HG03575 (cell line): ENCODE results near the gene DLEC1.

Source experiments
- ATAC-seq: cut with Tn5 transposase; IDR thresholded peaks from one replicate; pipeline ENCODE4 v1.9.1; 2021; ENCODE audit not compliant: unreplicated experiment, insufficient number of reproducible peaks, low FRiP score; ENCODE audit errors: extremely low read depth

The DLEC1 gene

DNA sequence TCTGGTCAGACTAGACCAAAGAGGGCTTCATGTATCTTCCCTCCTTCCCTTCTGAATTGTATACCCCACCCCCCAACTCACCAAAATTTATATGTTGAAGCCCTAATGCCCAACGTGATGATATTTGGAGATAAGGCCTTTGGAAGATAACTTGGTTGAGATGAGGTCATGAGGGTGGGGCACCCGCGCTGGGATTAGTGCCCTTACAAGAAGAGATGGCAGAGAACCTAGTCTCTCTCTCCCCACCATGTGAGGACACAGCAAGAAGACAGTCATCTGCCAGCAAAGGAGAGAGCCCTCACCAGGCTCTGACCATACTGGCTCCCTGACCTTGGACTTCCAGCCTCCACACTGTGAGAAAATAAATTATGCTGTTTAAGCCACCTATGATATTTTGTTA, 23.0 kb upstream of the DLEC1 start:
- ATAC-seq, result no peak

DNA sequence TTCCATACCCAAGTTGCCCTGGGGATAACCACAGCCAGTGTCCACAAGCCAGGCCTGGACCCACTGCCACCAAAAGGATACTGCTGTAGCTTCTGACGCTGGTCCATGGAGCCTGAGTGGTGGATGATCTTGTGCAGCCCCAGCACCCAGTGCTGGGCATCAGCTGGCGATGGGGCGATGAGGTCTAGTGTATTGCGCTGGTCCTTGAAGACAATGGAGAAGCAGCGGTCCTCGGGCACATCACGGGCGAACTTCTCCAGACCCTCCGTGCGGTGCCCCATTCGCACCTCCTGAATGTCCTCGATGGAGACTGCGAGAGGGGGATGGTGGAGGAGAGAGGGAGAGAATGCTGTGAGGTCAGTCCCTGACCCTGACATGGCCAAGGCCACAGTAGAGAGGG, 22.6 kb upstream of the DLEC1 start:
- no peak for ATAC-seq

DNA sequence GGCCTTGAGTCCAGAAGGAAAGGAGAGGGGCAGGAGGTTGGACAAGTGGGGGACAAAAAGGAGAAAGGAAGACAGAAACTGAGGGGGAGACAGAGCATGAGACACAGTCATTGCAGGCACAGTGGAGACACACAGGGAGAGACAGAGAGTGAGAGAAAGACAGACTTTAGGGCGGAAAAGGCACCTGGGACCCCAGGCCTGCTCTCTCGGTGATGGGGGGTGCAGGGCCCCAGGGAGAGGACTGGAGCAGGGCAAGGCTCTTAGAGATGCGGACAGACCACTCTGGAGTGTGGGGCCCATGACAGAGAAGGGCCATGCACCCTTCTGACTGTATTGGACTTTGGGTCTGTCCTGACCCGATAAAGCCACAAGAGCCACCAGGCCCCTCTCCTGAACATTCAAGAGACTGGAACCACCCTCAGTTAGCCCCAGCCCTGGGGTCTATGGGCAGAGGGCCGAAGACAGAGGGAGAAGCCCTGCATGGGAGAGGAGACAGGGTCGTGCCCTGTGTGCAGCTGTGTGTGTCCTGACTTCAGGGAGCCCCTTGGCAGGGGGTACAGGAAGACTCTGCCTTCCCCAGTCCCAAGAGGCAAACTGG, 22.1 kb upstream of the DLEC1 start:
- ATAC-seq, result no peak

DNA sequence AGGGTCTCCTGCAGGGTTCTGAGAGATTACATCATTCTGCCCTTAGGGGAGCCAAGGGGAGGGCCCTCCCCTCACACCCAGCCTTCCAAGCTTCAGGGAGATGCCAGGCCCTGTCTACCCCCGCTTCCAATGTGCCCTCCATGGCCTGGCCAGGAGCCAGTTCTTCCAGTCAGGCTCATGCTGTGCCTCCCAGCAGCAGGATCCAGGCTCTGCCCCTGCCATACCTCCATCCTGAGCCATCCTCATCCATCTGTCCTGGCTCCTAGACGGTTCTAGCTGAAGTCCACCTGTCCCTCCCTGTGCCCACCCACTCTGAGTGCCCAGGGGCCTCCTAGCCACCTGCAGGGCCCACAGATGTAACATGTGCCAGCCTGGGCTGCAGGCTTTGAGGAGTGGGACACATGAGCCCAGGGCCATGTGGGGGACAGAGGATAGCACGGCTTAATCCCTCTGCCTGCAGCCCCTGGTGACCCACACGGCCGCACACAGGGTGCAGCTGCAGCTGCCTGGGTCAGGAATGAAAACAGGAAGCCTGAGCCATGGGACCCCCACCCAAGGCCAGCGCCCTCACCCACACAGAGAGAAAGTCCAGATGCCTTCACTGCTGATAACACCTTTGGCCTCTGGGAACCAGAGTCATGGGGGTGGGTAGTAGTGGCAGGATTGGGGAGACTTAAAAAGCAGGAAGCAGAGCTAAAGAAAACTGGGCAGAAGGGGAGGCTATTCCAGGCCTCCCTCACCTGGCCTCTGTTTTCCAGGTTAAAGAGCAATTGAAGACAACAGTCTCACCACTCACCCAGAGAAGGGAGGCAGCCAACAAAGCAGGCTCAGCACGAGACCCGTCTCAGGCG, 21.3 kb upstream of the DLEC1 start:
- ATAC-seq, result no peak

DNA sequence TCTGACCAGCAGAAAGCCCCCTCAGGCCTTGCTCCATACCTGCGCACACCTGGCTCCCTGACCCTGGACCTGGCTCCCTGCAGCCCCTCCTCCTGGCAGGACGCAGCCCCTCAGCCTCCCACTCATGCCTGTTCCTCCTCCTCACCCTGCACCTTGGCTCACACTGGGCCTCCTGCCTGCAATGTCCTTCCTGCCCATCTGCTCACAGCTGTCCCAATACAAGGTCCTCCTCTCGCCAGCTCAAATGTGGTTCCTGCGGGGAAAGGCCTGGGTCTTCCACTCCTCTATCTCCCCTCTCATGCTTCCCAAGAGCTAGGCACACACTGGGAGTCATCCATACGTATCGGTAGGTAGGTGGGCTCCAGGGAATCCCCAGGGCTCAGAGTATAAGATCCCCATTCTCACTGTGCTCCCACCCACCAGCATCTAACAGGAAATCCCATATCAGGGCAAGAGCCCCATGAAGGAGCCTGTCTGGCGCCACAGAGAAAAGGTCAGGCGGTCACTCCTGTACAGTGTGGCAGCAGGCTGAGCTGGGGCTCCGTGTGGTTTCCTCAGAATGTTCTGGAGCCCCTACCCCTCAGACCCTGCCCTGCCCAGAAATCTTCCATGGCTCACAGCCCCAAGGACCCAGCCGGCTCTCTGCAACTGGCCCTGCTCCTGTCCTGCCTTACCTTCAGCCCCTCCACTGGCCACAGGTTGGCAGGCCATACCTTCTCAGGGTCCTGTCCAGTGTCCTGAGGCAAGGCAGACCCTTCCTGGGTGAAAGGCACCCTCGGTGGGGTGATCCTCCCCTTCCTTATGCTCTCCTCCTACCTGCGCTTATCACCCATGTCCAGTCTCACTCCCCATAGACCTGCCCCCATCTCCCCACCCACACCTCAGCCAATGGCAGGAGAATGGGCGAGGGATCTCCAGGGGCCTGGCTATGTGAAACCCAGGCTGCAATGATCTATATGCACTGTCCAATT, 20.4 kb upstream of the DLEC1 start:
- no peak for ATAC-seq

DNA sequence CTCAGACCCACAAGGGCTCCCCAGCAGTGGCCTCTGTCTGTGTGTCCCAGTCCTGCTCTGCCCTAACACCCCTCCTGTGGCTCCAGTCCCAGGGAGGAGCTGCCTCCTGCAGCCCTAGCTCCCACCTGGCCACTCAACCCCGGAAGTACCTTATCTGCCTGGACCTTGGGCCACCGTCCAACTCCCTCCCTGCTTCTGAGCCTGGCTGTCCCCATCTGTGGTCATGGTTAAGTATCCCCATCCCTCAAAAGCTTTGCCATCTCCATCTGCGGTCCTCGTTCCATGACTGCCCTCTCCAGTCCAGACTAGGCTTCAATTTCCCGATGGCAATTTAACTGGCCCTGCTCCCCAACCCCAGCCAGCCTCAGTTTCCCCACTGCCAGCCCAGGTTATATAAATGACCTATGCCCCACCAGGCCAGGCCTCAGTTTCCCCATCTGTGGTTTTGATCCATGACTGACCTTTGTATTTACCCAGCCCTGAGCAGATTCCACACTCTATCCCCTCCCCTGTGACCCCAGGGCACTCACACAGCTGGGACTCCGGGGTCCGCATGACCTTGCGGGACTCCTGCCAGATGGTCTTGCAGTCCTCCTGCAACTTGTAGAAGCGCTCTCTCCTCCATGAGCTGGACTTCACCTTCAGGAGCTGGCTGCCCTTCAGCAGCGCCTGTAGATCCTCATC, 19.2 kb upstream of the DLEC1 start:
- ATAC-seq, result no peak

DNA sequence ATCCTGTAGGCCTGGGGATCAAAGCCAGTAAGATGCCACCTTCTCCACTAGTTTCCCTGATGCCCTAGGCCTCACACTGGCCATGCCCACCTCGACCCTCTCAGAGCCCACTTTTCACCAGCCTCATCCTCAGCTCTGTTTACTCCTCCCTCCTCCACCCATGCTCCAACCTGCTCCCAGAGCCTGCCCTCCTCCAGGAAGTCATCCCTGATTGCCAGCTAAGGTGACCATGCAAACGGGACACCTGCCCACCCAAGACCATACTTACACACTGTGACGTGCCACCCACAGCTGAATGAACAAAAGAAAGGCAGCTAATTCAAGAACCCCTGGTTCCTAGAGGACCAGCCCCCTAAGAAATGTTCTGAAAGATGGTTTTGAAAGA, 18.7 kb upstream of the DLEC1 start:
- no peak for ATAC-seq

DNA sequence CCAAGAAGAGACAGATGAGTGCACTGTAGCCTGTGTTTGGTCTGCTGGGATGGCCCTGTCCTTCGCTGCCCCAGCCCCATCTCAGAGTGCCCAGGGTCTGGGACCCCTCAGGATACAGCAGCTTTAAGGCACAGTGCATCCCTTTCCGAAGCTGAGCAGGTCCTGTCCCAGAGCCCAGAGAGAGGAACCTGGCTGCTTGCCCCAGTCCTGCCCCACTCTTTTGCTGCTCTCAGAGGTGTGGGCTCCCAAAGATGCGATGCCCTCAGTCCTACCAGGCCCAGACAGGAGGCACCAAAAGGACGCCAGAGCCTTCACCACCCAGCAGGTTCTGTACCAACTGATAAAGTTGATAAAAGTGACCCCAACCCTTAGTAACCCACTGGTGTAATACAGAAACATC, 17.8 kb upstream of the DLEC1 start:
- no peak for ATAC-seq

DNA sequence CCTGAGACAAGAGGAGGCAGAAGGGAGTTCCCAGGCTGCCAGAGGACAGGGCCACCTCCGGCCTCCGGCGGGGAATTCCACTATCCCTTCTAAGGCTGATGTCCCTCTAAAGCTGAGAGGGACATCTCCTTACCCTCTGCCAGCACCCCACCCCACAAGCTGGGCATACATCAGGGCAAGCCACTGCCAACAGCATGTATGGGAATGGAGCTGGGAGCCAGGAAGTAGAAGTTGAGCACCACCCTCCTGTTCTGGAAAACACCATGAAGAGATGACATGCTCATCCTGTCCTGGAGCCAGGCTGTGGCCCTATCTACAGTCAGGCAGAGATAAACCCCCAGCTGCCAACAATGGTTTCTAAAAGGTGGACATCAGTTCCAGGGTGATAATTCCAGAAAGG, 16.7 kb upstream of the DLEC1 start:
- ATAC-seq, result no peak

DNA sequence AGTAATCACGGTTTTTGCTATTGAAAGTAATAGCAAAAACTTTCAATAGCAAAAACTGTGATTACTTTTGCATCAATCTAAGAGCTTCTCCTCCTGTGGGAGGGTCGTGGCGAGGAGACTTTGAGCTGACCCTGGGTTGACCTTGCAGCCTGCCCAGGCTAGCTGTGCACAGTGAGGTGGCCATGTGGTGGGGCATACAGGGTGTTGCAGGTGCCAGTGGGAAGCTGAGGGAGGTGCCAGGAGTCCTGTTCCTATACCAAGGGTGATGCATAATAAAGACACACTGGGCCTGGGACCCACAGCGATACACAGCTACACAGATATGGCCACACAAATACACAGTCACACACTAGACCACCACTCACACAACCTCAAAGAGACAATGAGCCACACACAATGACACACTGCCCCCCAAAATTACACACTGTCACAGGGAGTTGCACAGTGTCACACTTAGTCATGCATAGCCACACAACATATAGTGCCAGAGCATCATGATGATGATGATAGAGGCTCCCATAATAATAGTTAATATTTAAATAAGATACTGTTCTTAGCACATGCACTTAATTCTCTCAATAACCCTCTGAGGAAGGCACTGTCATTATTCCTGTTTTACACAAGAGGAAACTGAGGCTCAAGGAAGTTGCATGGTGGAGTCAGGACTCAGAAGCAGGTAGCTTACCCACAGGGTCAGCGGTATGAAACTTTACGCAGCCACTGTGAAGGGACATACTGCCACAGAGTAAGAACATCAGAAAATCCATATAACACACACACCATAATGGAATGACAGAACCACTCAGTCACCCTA, 15.9 kb upstream of the DLEC1 start:
- ATAC-seq, result no peak

DNA sequence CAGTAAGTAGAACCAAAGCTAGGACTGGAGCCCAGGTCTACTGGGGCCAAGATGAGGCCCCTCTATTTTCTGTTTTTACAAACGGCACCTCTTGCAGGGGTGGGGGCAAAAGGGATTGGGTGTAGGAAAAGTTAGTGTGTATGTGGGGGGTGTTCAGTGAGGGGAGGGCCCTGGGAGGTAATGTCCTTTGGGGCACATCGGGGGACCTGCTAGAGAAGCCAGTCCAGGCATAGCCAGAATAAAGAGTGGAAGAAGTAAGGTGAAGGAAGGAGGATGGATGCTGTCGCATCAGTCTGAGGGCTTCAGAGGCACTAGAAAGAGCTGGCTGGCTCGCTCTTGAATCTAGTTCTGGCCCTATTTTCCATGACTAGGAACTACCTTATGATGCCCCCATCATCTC, 12.2 kb upstream of the DLEC1 start:
- no peak for ATAC-seq

DNA sequence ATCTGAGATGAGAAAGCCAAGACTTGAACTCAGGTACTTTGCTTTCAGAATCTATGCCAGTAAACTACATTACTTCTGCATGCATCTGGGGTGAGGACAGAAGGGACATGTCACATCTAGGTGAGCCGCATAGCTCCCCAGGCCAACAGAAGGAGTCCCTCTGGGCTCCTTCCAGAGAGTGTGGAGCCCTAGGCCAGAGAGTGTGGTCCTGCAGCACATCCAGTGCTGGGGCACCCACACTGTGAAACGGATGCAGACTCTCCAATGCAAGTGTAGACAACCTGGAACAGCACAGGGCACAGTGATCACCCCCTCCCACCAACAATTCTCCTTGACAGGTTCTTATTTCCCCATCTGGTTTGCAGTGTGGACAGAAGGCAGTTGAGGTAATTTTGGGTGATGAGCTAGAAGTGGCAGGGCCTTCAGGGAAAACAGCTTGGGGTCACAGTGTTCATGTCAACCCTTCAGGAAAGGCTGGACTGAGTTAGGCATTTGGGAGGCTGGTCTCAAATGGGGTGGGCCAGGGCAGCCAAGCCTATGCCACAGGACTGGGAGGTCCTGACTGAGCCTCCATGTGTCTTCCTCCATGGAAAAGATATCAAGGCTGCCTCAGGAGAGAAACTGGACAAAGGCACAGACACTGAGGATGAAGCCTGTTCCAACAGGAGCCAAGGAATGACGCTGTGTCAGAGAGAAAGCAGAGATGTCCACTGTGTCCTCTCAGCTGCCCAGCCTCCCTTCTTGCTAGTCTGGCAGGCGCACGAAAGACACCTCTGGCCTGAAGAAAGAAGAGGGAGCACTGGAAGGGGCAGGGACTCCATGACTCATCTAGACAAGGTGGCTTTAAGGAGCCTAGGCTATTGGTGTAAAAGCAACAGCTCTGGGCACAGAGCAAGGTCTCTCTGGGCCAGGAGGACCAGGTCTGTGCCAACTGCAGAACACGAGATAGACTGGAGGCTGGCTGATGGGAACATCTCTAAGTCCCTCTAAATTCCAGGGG, 11.2 kb upstream of the DLEC1 start:
- no peak for ATAC-seq

DNA sequence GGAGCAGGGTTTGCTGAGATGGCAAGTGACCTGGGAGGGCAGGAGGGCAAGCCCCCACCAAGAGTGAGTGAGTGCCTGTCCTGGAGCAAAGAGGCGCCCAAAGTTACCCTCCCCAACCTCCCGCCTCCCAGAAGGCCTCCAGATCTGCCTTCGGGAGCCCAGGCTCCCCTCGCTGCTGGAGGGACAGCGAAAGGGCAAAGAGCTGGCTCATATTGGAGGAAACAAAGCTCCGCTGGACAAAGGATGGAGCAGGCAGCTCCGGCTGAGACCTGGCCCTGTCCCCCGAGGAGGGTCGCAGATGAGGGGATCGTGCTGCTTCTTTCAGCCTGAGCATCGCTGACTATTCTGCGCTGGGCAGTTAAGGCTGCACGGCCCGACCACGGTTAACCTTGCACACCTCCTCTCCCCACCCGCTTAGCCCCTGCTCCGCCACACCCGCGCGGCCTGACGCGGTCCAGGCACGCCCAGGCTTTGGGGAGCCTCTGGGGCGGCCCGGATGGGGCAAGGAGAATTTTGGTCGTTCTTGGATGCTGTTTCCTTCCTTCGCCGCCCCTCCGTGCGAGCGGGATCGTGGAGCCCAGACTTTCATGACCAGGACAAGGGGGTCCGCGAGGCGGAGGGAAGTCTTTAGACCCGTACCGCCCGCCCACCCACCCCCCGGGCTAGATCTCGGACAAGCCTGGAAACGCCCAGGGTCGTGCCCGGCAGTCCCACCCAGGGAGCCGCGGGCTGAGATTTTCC, 10.2 kb upstream of the DLEC1 start:
- ATAC-seq, result no peak

DNA sequence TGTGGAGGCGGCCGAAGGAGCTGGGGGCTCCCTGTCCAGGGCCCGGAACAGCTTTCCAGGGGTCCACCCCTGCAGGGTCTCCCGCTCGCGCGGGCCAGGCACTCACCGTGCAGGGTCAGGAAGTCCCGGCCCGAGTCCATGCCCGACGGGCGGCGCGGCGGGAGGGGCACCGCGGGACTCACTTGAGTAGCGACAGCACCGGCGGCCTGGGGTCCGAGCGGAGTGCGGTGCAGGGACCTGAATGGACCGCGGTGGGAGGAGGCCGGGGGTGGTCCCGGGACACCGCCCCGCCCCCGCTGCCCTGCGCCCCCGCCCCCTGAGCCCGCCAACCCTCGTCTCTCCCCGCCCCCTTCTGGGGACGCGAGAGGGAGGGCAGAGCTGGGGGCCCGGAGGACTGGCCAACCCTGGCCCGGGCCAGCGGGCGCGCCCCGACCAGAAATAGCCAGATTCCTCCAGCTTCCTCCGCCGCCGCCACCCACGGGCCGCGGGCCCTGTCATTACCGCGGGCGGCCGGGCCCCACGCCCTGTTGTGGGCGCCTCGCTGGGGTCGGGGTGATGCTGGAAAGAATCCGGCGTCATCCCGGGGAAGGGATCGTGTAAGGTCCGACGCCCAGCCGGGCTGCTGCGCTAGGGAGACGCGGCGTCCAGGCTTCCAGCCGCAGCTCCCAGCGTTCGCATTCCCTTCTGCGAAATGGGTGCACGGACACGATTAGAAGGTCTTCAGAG, 9.4 kb upstream of the DLEC1 start, which contains the start of gene PLCD1:
Gene PLCD1, minus strand, starts transcription at position 243 of the 726 bp plus-strand sequence. Its CDS starts 103 bp downstream, at position 140.
- no peak for ATAC-seq

DNA sequence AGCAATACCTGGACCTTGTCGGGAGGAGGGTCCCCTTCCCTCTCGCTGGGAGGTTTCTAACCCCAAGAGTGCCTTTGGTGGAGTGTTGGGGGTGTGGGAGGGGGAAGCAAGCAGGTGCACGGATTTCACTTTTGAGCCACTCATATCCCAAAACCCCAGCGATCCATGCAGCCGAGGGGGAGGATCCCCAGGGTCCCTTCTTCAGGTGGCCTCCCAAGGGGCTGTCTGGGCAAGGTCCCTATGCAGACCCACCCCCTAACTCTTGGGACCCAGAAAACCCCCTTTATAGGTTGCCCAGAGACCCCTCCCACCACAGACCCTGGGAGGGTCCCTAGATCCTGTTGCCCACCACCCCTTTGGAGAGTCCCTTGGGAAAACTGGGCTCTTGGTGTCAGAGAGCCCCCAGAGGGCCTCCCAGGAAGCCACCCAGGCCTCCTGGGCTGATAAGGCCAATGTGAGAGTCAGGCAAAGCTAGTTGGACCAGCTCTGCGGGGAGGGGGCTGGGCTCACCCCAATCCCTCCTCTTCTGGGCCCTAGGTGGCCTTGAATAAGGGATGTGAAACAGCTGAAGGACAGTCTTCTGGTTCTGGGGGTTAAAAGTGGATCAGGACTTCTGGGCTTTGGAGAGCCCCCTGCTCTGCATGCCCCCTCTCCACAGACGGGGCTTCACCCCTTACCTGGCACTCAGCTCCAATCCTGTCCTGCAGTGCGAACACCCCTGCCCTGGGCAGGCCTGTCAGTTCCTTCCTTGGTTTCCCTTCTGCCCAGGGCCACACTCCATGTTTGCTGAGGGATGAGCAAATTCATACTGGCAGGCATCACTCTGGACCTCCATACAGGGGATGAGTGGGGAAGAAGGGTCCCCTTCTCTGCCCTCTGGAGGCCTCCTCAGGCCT, 8.6 kb upstream of the DLEC1 start:
- no peak for ATAC-seq
